ENCODE measurements around the gene OR51G2. TPM values are rescaled to one million over a fixed set of nuclear protein-coding genes. Genes with fewer than 3 reads are reported as not detected.

Gene OR51G2
- total RNA-seq, 4 donors from 2014 or later = not detected

DNA sequence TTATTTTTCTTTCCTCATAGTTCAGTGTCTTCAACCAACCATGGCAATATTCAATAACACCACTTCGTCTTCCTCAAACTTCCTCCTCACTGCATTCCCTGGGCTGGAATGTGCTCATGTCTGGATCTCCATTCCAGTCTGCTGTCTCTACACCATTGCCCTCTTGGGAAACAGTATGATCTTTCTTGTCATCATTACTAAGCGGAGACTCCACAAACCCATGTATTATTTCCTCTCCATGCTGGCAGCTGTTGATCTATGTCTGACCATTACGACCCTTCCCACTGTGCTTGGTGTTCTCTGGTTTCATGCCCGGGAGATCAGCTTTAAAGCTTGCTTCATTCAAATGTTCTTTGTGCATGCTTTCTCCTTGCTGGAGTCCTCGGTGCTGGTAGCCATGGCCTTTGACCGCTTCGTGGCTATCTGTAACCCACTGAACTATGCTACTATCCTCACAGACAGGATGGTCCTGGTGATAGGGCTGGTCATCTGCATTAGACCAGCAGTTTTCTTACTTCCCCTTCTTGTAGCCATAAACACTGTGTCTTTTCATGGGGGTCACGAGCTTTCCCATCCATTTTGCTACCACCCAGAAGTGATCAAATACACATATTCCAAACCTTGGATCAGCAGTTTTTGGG is 37.2 kb downstream of the OR51G2 start, which contains the start of gene OR51T1:
Gene OR51T1 (plus strand): TSS at position 41 of the 641 bp plus-strand sequence. CDS start 0 bp downstream, at position 41.
- Histone ChIP-seq H3K9me3 (no peaks in the 10 kb centered on the region), H3K4me3 (replicated peaks in 1 of 3) (no peak within 1 kb of the TSS), H3K36me3 (no peaks in the 10 kb centered on the region), H3K4me1 (no peaks in the 10 kb centered on the region), H3K27me3 (no peaks in the 10 kb centered on the region), H3K27ac (no peak within 1 kb of the TSS)
- DNase-seq = no peak
- no peak for TF ChIP-seq POLR2A (IDR thresholded peaks at IDR 0.05)
- TF ChIP-seq CTCF (IDR thresholded peaks at IDR 0.05) = no peak
- 74 to 82% methylated on average over 8 of the region's 8 CpGs for WGBS, 2 donors
- intact Hi-C loops (cut with DNase I) = no loop called here

GRCh38 chr11:4881188-4881587 is 38.0 kb downstream of the OR51G2 start:
- no peak overlapping the region for H3K4me3 ChIP-seq (replicated peaks in 1 of 3)
- no peaks in the 10 kb centered on the region for H3K4me1 ChIP-seq
- no peaks in the 10 kb centered on the region for H3K36me3 ChIP-seq
- 81 to 85% methylated on average over 4 of the region's 4 CpGs for WGBS, 2 donors
- H3K27me3 ChIP-seq = no peaks in the 10 kb centered on the region
- no peak overlapping the region for H3K27ac ChIP-seq
- DNase-seq = no peak
- H3K9me3 ChIP-seq = no peaks in the 10 kb centered on the region
- intact Hi-C loops (cut with DNase I) = no loop called here
- TF ChIP-seq CTCF (IDR thresholded peaks at IDR 0.05) (no peak), POLR2A (IDR thresholded peaks at IDR 0.05) (no peak)

GRCh38 chr11:4865855-4866254 is 53.3 kb downstream of the OR51G2 start:
- no peak overlapping the region for H3K27ac ChIP-seq
- WGBS, 2 donors = 7 to 13% methylated on average over 1 of the region's 1 CpG
- no peaks in the 10 kb centered on the region for H3K9me3 ChIP-seq
- intact Hi-C loops (cut with DNase I) = no loop called here
- TF ChIP-seq POLR2A (IDR thresholded peaks at IDR 0.05) = no peak
- no peak for TF ChIP-seq CTCF (IDR thresholded peaks at IDR 0.05)
- H3K4me3 ChIP-seq (replicated peaks in 1 of 3) = no peak overlapping the region
- H3K27me3 ChIP-seq = no peaks in the 10 kb centered on the region
- DNase-seq = no peak
- H3K4me1 ChIP-seq = peaks cover 0 to 16% of the 10 kb centered on the region in 2 donors
- no peaks in the 10 kb centered on the region for H3K36me3 ChIP-seq

GRCh38 chr11:4863876-4864275 is 55.3 kb downstream of the OR51G2 start:
- Histone ChIP-seq H3K4me3 (replicated peaks in 1 of 3) (no peak overlapping the region), H3K27ac (no peak overlapping the region), H3K27me3 (no peaks in the 10 kb centered on the region), H3K9me3 (no peaks in the 10 kb centered on the region), H3K36me3 (no peaks in the 10 kb centered on the region), H3K4me1 (peaks cover 0 to 16% of the 10 kb centered on the region in 2 donors)
- DNase-seq = no peak
- TF ChIP-seq CTCF (IDR thresholded peaks at IDR 0.05) (no peak), POLR2A (IDR thresholded peaks at IDR 0.05) (no peak)
- WGBS, 2 donors = 87 to 88% methylated on average over 4 of the region's 4 CpGs
- intact Hi-C loops (cut with DNase I) = no loop called here

Other genes starting within 250 kb of the OR51G2 start
- not detected for gene OR51E2, start 221.5 kb downstream of the OR51G2 start, total RNA-seq
- gene MMP26, start 214.6 kb downstream of the OR51G2 start, total RNA-seq = not detected
- not detected for gene OR51F1, start 149.4 kb downstream of the OR51G2 start, total RNA-seq
- gene OR52R1, start 115.0 kb downstream of the OR51G2 start, total RNA-seq = not detected
- not detected for gene OR51F2, start 98.0 kb downstream of the OR51G2 start, total RNA-seq
- under 1 TPM in 1 of 4 donors, not detected in 3; 0.27 TPM for gene OR51S1, start 70.1 kb downstream of the OR51G2 start, total RNA-seq
- gene OR51T1, start 37.5 kb downstream of the OR51G2 start, total RNA-seq = not detected
- not detected for gene OR51A7, start 15.6 kb downstream of the OR51G2 start, total RNA-seq
- not detected for gene OR51G1, start 5.0 kb upstream of the OR51G2 start, total RNA-seq
- not detected for gene OR51A4, start 28.3 kb upstream of the OR51G2 start, total RNA-seq
- not detected for gene OR51A2, start 36.4 kb upstream of the OR51G2 start, total RNA-seq
- not detected for gene OR51L1, start 75.5 kb upstream of the OR51G2 start, total RNA-seq
- gene OR52J3, start 127.2 kb upstream of the OR51G2 start, total RNA-seq = not detected
- gene OR52E2, start 140.3 kb upstream of the OR51G2 start, total RNA-seq = not detected
- not detected for gene OR52E1, start 150.2 kb upstream of the OR51G2 start, total RNA-seq
- not detected for gene OR52A5, start 219.0 kb upstream of the OR51G2 start, total RNA-seq
- not detected for gene OR52A1, start 235.4 kb upstream of the OR51G2 start, total RNA-seq

Data from thyroid gland (tissue), 4 donors.